Activated naive CD8-positive, alpha-beta T cell (primary cell): ENCODE results near the gene PPIP5K2.

Experiments used
- H3K27ac Mint-ChIP-seq: one replicate; pipeline ENCODE4 v1.8.0; 2021; ENCODE audit warnings: mixed read lengths
- H3K27me3 Mint-ChIP-seq: one replicate; pipeline ENCODE4 v1.8.0; 2021; ENCODE audit warnings: mixed read lengths
- H3K36me3 Mint-ChIP-seq: one replicate; pipeline ENCODE4 v1.8.0; 2021; ENCODE audit warnings: mixed read lengths
- H3K4me1 Mint-ChIP-seq: one replicate; pipeline ENCODE4 v1.8.0; 2021; ENCODE audit warnings: low read depth, mixed read lengths
- H3K4me3 Mint-ChIP-seq: one replicate; pipeline ENCODE4 v1.8.0; 2021; ENCODE audit warnings: mild to moderate bottlenecking, mixed read lengths
- H3K9me3 Mint-ChIP-seq: one replicate; pipeline ENCODE4 v1.8.0; 2021; ENCODE audit warnings: low read depth, mixed read lengths

PPIP5K2 gene

GRCh38 chr5:103110403-103110802 is 9.7 kb upstream of the PPIP5K2 start:
- Mint-ChIP-seq H3K4me3 (no peak overlapping the region), H3K27me3 (no peaks in the 10 kb centered on the region), H3K4me1 (peaks cover 43% of the 10 kb centered on the region), H3K27ac (no peak overlapping the region), H3K9me3 (peaks cover 3% of the 10 kb centered on the region), H3K36me3 (peaks cover 13% of the 10 kb centered on the region)

- no peaks in the 10 kb centered on the region for H3K27me3 Mint-ChIP-seq
- H3K4me1 Mint-ChIP-seq: peaks cover 50% of the 10 kb centered on the region
- peak overlapping the region; percentile 40 for H3K4me3 Mint-ChIP-seq
- peak overlapping the region; percentile 88 for H3K27ac Mint-ChIP-seq
- H3K36me3 Mint-ChIP-seq: peaks cover 13% of the 10 kb centered on the region
- H3K9me3 Mint-ChIP-seq: peaks cover 3% of the 10 kb centered on the region
Observed at GRCh38 chr5:103111468-103111867, 8.6 kb upstream of the PPIP5K2 start.

- Mint-ChIP-seq H3K27me3 (no peaks in the 10 kb centered on the region), H3K4me3 (no peak overlapping the region), H3K27ac (no peak overlapping the region), H3K4me1 (peaks cover 57% of the 10 kb centered on the region), H3K36me3 (peaks cover 8% of the 10 kb centered on the region), H3K9me3 (peaks cover 3% of the 10 kb centered on the region)
Observed at GRCh38 chr5:103112910-103113309, 7.2 kb upstream of the PPIP5K2 start.

GRCh38 chr5:103114440-103114839 is 5.7 kb upstream of the PPIP5K2 start:
- H3K4me3 Mint-ChIP-seq: no peak overlapping the region
- H3K36me3 Mint-ChIP-seq: peaks cover 6% of the 10 kb centered on the region
- H3K27me3 Mint-ChIP-seq: no peaks in the 10 kb centered on the region
- peaks cover 66% of the 10 kb centered on the region for H3K4me1 Mint-ChIP-seq
- H3K27ac Mint-ChIP-seq: no peak overlapping the region
- H3K9me3 Mint-ChIP-seq: peaks cover 3% of the 10 kb centered on the region

DNA sequence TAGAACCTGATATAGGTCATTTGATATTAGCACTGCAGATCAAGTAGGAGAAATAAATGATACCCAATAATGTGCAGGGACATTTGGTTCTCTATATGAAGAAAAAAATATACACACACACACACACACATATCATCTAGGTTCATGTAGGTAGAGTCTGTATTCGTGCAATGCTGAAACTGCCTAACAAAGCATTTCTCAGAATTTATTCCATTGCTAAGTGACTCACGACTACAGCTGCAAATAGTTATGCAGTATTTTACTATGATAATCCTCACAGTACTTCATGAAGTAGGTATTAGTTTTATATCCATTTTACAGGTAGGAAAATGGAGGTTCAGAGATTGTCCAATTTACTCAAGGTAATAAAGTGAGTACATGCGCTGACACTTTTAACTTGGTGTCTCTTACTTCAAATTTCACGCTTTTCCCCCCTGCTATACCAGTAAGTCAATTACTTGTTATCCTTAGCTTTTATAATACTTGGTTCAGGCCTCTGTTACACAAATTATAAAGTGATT is 2.6 kb upstream of the PPIP5K2 start:
- no peak overlapping the region for H3K4me3 Mint-ChIP-seq
- H3K36me3 Mint-ChIP-seq: peaks cover 3% of the 10 kb centered on the region
- no peaks in the 10 kb centered on the region for H3K27me3 Mint-ChIP-seq
- H3K9me3 Mint-ChIP-seq: no peaks in the 10 kb centered on the region
- no peak overlapping the region for H3K27ac Mint-ChIP-seq
- peaks cover 59% of the 10 kb centered on the region for H3K4me1 Mint-ChIP-seq

DNA sequence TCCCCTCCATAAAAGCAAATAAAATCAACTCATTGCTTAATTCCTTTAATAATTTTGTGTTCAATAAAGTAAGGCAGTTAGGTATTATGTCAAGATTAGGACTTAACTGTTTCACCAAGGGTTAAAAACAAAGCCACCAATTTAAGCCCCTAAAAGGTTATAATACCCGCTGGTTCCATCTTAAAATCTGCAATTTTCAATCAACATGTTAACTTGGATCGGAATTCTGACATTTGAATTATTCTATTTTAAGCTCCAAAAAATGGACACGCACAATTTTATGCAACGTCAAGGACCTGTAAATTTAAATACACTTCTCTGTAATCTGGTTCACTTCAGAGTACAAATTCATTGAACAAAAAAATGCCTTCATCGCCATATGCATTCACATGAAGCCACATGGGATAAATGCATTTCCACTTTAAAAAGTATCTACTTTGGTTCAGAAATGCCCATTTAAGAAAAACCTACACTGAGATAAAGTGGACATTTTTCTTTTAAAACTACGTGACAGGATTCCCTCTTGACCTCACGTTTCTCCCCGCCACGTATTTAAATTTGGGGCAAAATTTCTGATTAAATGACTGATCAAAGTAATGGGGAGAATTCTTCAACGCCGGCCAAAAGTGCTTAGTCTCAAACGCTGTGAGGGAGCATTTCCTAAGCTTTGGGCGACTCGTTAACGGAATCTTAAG is 884 bp upstream of the PPIP5K2 start:
- Mint-ChIP-seq H3K27ac (peak overlapping the region; percentile 99), H3K4me1 (peaks cover 60% of the 10 kb centered on the region), H3K36me3 (peaks cover 3% of the 10 kb centered on the region), H3K9me3 (no peaks in the 10 kb centered on the region), H3K4me3 (peak overlapping the region; percentile 98), H3K27me3 (no peaks in the 10 kb centered on the region)

- Mint-ChIP-seq H3K4me3 (peak overlapping the region; percentile 98), H3K27me3 (no peaks in the 10 kb centered on the region), H3K36me3 (no peaks in the 10 kb centered on the region), H3K4me1 (peaks cover 65% of the 10 kb centered on the region), H3K27ac (peak overlapping the region; percentile 99), H3K9me3 (no peaks in the 10 kb centered on the region)
Observed at GRCh38 chr5:103120607-103121200, 603 bp downstream of the PPIP5K2 start.

GRCh38 chr5:103122242-103122641 is 2.1 kb downstream of the PPIP5K2 start:
- Mint-ChIP-seq H3K27me3 (no peaks in the 10 kb centered on the region), H3K36me3 (no peaks in the 10 kb centered on the region), H3K9me3 (no peaks in the 10 kb centered on the region), H3K4me1 (peaks cover 66% of the 10 kb centered on the region), H3K4me3 (peak overlapping the region; percentile 98), H3K27ac (no peak overlapping the region)

- Mint-ChIP-seq H3K9me3 (no peaks in the 10 kb centered on the region), H3K27me3 (no peaks in the 10 kb centered on the region), H3K4me1 (peaks cover 65% of the 10 kb centered on the region), H3K36me3 (peaks cover 3% of the 10 kb centered on the region), H3K4me3 (no peak overlapping the region), H3K27ac (no peak overlapping the region)
Observed at GRCh38 chr5:103126557-103126956, 6.5 kb downstream of the PPIP5K2 start.

GRCh38 chr5:103127292-103127817 is 7.3 kb downstream of the PPIP5K2 start:
- H3K4me3 Mint-ChIP-seq: no peak overlapping the region
- no peaks in the 10 kb centered on the region for H3K27me3 Mint-ChIP-seq
- peaks cover 60% of the 10 kb centered on the region for H3K4me1 Mint-ChIP-seq
- H3K9me3 Mint-ChIP-seq: no peaks in the 10 kb centered on the region
- peaks cover 3% of the 10 kb centered on the region for H3K36me3 Mint-ChIP-seq
- H3K27ac Mint-ChIP-seq: no peak overlapping the region

DNA sequence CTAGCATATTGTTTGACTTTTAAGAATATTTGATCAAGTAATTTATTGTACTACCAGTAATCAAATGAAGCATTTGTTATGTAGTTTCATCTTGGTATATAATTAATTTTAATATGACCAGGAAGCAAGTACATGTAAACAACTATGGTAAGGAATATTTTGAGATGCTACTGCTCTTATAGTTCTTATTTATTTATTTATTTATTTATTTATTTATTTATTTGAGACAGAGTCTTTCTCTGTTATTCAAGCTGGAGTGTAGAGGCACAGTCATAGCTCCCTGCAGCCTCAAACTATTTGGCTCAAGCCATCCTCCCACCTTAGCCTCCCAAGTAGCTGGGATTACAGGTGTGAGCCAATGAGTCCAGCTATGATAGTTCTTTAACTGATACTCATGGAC is 8.1 kb downstream of the PPIP5K2 start:
- Mint-ChIP-seq H3K4me1 (peaks cover 58% of the 10 kb centered on the region), H3K4me3 (no peak overlapping the region), H3K27me3 (no peaks in the 10 kb centered on the region), H3K9me3 (no peaks in the 10 kb centered on the region), H3K27ac (no peak overlapping the region), H3K36me3 (peaks cover 3% of the 10 kb centered on the region)

DNA sequence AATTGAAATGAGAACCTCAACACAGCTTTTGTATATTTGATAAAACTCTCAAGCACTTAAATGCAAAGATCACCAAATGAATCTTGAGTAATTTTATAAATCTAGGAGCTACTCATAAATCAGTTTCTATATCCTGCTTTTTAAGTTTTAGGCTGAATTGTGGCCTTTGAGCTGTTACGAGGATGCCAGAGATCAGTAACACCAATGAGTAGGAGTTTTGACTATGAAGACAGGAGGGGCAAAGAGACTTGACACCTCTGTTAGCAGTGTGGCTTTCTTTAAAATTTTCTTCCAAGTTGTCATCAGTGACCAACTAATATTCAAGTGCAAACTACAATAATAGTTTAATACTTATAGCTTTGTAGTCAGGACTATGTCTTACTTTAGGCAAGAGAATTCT is 12.6 kb downstream of the PPIP5K2 start:
- Mint-ChIP-seq H3K9me3 (no peaks in the 10 kb centered on the region), H3K4me3 (peak overlapping the region; percentile 30), H3K27me3 (no peaks in the 10 kb centered on the region), H3K4me1 (peaks cover 40% of the 10 kb centered on the region), H3K27ac (peak overlapping the region; percentile 61), H3K36me3 (peaks cover 3% of the 10 kb centered on the region)

DNA sequence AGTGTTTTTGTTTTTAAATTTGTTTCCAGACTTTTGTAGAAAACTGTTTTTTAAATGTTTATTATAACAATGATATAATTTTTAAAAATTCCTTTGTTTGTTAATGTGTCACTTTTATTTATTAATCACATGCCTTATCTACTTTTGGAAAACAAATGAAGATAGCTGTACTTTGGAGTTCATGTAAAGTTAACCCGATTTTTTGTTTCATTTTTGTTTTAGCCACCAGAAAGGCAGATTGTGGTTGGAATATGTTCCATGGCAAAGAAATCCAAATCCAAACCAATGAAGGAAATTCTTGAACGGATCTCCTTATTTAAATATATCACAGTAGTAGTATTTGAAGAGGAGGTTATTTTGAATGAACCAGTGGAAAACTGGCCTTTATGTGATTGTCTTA is 13.1 kb downstream of the PPIP5K2 start:
- Mint-ChIP-seq H3K27ac (no peak overlapping the region), H3K9me3 (no peaks in the 10 kb centered on the region), H3K4me3 (no peak overlapping the region), H3K27me3 (no peaks in the 10 kb centered on the region), H3K36me3 (peaks cover 3% of the 10 kb centered on the region), H3K4me1 (peaks cover 37% of the 10 kb centered on the region)

DNA sequence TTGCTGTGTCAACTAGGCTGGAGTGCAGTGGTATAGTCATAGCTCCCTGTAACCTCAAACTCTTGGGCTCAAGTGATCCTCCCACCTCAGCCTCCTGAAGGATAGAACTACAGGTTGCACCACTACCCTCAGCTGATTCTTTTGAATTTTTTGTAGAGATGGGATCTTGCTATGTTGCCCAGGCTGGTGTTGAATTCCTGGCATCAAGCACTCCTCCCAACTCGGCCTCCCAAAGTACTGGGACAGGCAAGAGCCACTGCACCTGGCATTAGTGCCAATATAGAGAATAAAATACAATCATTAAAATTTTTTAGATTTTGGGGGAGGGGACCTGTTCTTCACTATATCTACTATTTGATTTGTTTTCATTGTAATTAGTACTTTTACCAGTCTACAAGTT is 15.4 kb downstream of the PPIP5K2 start:
- Mint-ChIP-seq H3K27ac (no peak overlapping the region), H3K36me3 (peaks cover 7% of the 10 kb centered on the region)

GRCh38 chr5:103138202-103138690 is 18.1 kb downstream of the PPIP5K2 start:
- H3K4me1 Mint-ChIP-seq: peaks cover 10% of the 10 kb centered on the region
- no peak overlapping the region for H3K27ac Mint-ChIP-seq
- no peaks in the 10 kb centered on the region for H3K9me3 Mint-ChIP-seq
- no peak overlapping the region for H3K4me3 Mint-ChIP-seq
- peaks cover 8% of the 10 kb centered on the region for H3K36me3 Mint-ChIP-seq
- H3K27me3 Mint-ChIP-seq: no peaks in the 10 kb centered on the region

More for the DNA sequence above, 15.4 kb downstream of the PPIP5K2 start:
- Mint-ChIP-seq H3K4me1 (peaks cover 27% of the 10 kb centered on the region), H3K27me3 (no peaks in the 10 kb centered on the region), H3K4me3 (no peak overlapping the region), H3K9me3 (no peaks in the 10 kb centered on the region)
